MM.1S (cell line): Measurements from ENCODE around the gene FERMT2.

Experiments used
- DNase-seq: peaks from one replicate; pipeline ENCODE4 v3.0.0-alpha.2; 2015
- H2AFZ ChIP-seq: fragments of 300-600 bp; sonication (generic); 2 replicates; pipeline ENCODE4 v1.6.0; 2016; ENCODE audit warnings: antibody characterized with exemption, low read length
- H3F3A ChIP-seq: fragments of 300-600 bp; sonication (generic); 2 replicates; pipeline ENCODE4 v1.6.1; 2016; ENCODE audit warnings: mild to moderate bottlenecking, antibody characterized with exemption, low read length, moderate library complexity, mixed read lengths; ENCODE audit not compliant: insufficient read depth
- H3K27ac ChIP-seq: fragments of 300-600 bp; sonication (generic); 2 replicates; pipeline ENCODE4 v1.5.1; 2016; ENCODE audit warnings: mild to moderate bottlenecking, low read length
- H3K27me3 ChIP-seq: fragments of 300-600 bp; sonication (generic); replicated peaks from 2 replicates; pipeline ENCODE4 v1.6.0; 2016; ENCODE audit warnings: low read length; ENCODE audit not compliant: insufficient read depth
- H3K36me3 ChIP-seq: fragments of 300-600 bp; sonication (generic); replicated peaks from 2 replicates; pipeline ENCODE4 v1.6.1; 2016; ENCODE audit warnings: mild to moderate bottlenecking, low read length, mixed read lengths; ENCODE audit not compliant: insufficient read depth
- H3K4me1 ChIP-seq: fragments of 300-600 bp; sonication (generic); 2 replicates; pipeline ENCODE4 v1.6.1; 2016; ENCODE audit warnings: low read length, mixed read lengths
- H3K4me2 ChIP-seq: fragments of 300-600 bp; sonication (generic); 2 replicates; pipeline ENCODE4 v1.6.0; 2016; ENCODE audit warnings: low read depth, low read length
- H3K4me3 ChIP-seq: fragments of 300-600 bp; sonication (generic); 2 replicates; pipeline ENCODE4 v1.5.1; 2016; ENCODE audit warnings: low read length, mixed read lengths
- H3K79me2 ChIP-seq: fragments of 300-600 bp; sonication (generic); 2 replicates; pipeline ENCODE4 v1.6.1; 2016; ENCODE audit warnings: mixed run types, low read length, mixed read lengths
- H3K9ac ChIP-seq: fragments of 300-600 bp; sonication (generic); 2 replicates; pipeline ENCODE4 v1.6.1; 2016; ENCODE audit warnings: low read length, mixed read lengths
- H3K9me2 ChIP-seq: fragments of 300-600 bp; sonication (generic); replicated peaks from 2 replicates; pipeline ENCODE4 v1.6.1; 2016; ENCODE audit warnings: mild to moderate bottlenecking, low read length, mixed read lengths; ENCODE audit not compliant: insufficient read depth
- H3K9me3 ChIP-seq: fragments of 300-600 bp; sonication (generic); replicated peaks from 2 replicates; pipeline ENCODE4 v1.6.1; 2016; ENCODE audit warnings: mild to moderate bottlenecking, low read length, mixed read lengths; ENCODE audit not compliant: insufficient read depth
- H4K20me1 ChIP-seq: fragments of 300-600 bp; sonication (generic); 2 replicates; pipeline ENCODE4 v1.6.1; 2016; ENCODE audit warnings: mild to moderate bottlenecking, low read length, moderate library complexity, mixed read lengths; ENCODE audit not compliant: insufficient read depth
- CTCF ChIP-seq: fragments of 300-600 bp; sonication (generic); IDR thresholded peaks from 2 replicates; pipeline ENCODE4 v1.5.1; 2016; ENCODE audit warnings: antibody characterized with exemption, low read length, mixed read lengths
- EZH2 ChIP-seq: fragments of 300-600 bp; sonication (generic); optimal IDR thresholded peaks from 2 replicates; pipeline ENCODE3; 2017; ENCODE audit warnings: low read depth, mild to moderate bottlenecking, antibody characterized with exemption, low read length, mixed read lengths
- EZH2phosphoT487 ChIP-seq: fragments of 300-600 bp; sonication (generic); IDR thresholded peaks from 2 replicates; pipeline ENCODE4 v1.6.1; 2018; ENCODE audit warnings: antibody characterized with exemption, low read length

The FERMT2 gene

GRCh38 chr14:52907949-52908348, 42.9 kb downstream of the FERMT2 start:
- no peaks in the 10 kb centered on the region for H3K4me1 ChIP-seq
- H3K4me3 ChIP-seq: no peak overlapping the region
- no peak overlapping the region for H3K9ac ChIP-seq
- no peaks in the 10 kb centered on the region for H3K27me3 ChIP-seq
- no peaks in the 10 kb centered on the region for H3F3A ChIP-seq
- H4K20me1 ChIP-seq: no peaks in the 10 kb centered on the region
- H3K9me3 ChIP-seq: no peaks in the 10 kb centered on the region
- TF ChIP-seq CTCF (no peak), EZH2 (no peak), EZH2phosphoT487 (no peak)
- H3K36me3 ChIP-seq: no peaks in the 10 kb centered on the region
- no peaks in the 10 kb centered on the region for H3K9me2 ChIP-seq
- H3K27ac ChIP-seq: no peak overlapping the region
- DNase-seq: no peak
- H3K79me2 ChIP-seq: no peaks in the 10 kb centered on the region
- no peak overlapping the region for H3K4me2 ChIP-seq
- no peak overlapping the region for H2AFZ ChIP-seq

DNA sequence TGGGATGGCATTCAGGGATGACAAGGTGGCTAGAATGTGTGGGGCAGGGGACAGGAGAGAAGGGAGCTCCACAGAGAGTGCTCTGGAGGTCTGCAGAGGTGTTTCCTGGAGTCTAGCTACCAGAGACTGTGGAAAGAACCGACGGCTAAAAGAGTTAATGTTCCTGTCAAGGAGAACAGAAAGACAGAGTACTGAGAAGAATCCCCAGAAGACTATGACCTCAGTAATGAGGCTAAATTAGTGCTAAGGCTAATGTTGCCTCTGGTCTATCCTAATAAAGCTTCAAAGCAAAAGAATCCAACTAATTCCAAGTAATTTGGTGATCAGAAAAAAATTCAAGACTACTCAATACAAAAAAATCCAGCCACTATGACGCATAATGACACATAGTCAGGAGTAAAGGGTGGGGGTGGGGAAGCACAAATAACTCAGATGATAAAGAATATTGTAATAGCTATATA, 44.7 kb downstream of the FERMT2 start:
- Histone ChIP-seq H4K20me1 (no peaks in the 10 kb centered on the region), H3K79me2 (no peaks in the 10 kb centered on the region), H3K27me3 (no peaks in the 10 kb centered on the region), H3K9ac (no peak overlapping the region), H3K4me1 (no peaks in the 10 kb centered on the region), H3K27ac (no peak overlapping the region), H3K36me3 (no peaks in the 10 kb centered on the region), H3F3A (no peaks in the 10 kb centered on the region), H3K9me2 (no peaks in the 10 kb centered on the region), H2AFZ (no peak overlapping the region), H3K4me3 (no peak overlapping the region), H3K9me3 (no peaks in the 10 kb centered on the region), H3K4me2 (no peak overlapping the region)
- TF ChIP-seq CTCF (no peak), EZH2 (no peak), EZH2phosphoT487 (no peak)
- DNase-seq: no peak

GRCh38 chr14:52902971-52903619, 47.8 kb downstream of the FERMT2 start:
- H3K79me2 ChIP-seq: no peaks in the 10 kb centered on the region
- H3K9ac ChIP-seq: no peak overlapping the region
- H3K9me2 ChIP-seq: no peaks in the 10 kb centered on the region
- no peak overlapping the region for H2AFZ ChIP-seq
- H4K20me1 ChIP-seq: no peaks in the 10 kb centered on the region
- H3K4me1 ChIP-seq: no peaks in the 10 kb centered on the region
- no peak overlapping the region for H3K4me3 ChIP-seq
- TF ChIP-seq EZH2phosphoT487 (no peak), EZH2 (no peak), CTCF (no peak)
- no peak overlapping the region for H3K4me2 ChIP-seq
- no peaks in the 10 kb centered on the region for H3F3A ChIP-seq
- no peaks in the 10 kb centered on the region for H3K27me3 ChIP-seq
- no peak overlapping the region for H3K27ac ChIP-seq
- no peaks in the 10 kb centered on the region for H3K9me3 ChIP-seq
- no peak for DNase-seq
- H3K36me3 ChIP-seq: no peaks in the 10 kb centered on the region
